IMR-90 (cell line): ENCODE data around the gene COG1. TPM values are rescaled to one million over a fixed set of nuclear protein-coding genes. Genes with fewer than 3 reads are reported as not detected.

ENCODE experiments used
- ATAC-seq: fragments of 200-7000 bp; cut with Tn5 transposase; 2 replicates; pipeline ENCODE4 v1.9.1; 2020; ENCODE audit warnings: low read depth, mild to moderate bottlenecking, moderate library complexity
- BruUV-seq: library from RNA; stranded (reverse); fragments of 400-500 nt; replicated peaks from 2 replicates; lab custom pipeline; 2021; lab: Mats Ljungman, UMichigan
- CTCF ChIA-PET: fragments of 300-600 bp; formaldehyde crosslinking; extraction: SDS; loops from one replicate; lab custom pipeline; 2021; ENCODE audit warnings: antibody characterized with exemption; lab: Yijun Ruan, JAX
- POLR2A ChIA-PET: fragments of 300-600 bp; sonication (Branson Sonifier 250); formaldehyde crosslinking; loops from one replicate; lab custom pipeline; 2022; ENCODE audit warnings: antibody characterized with exemption; ENCODE audit not compliant: unreplicated experiment; lab: Charles Lee
- DNase-seq: peaks from one replicate; pipeline ENCODE4 v3.0.0; 2013
- H2AFZ ChIP-seq: replicated peaks from 2 replicates; pipeline ENCODE3; 2013; ENCODE audit warnings: low read length, mild to moderate bottlenecking; ENCODE audit not compliant: poor library complexity
- H2AK5ac ChIP-seq: 2 replicates; pipeline ENCODE4 v1.6.1; 2013; ENCODE audit warnings: low read depth, low read length, inconsistent platforms
- H2AK9ac ChIP-seq: replicated peaks from 2 replicates; pipeline ENCODE3; 2013; ENCODE audit warnings: mild to moderate bottlenecking, low read depth, low read length, moderate library complexity; ENCODE audit not compliant: poor library complexity
- H2BK120ac ChIP-seq: 2 replicates; pipeline ENCODE4 v1.6.1; 2013; ENCODE audit warnings: low read depth, low read length, inconsistent platforms
- H2BK15ac ChIP-seq: 3 replicates; pipeline ENCODE4 v1.6.1; 2013; ENCODE audit warnings: low read depth, low read length, inconsistent platforms
- H2BK20ac ChIP-seq: 2 replicates; pipeline ENCODE4 v1.6.1; 2013; ENCODE audit warnings: low read depth, mild to moderate bottlenecking, inconsistent platforms, low read length, moderate library complexity
- H2BK5ac ChIP-seq: 2 replicates; pipeline ENCODE4 v1.6.1; 2013; ENCODE audit warnings: mild to moderate bottlenecking, low read depth, low read length, inconsistent platforms; ENCODE audit not compliant: poor library complexity, severe bottlenecking
- H3K14ac ChIP-seq: replicated peaks from 2 replicates; pipeline ENCODE4 v1.6.1; 2013; ENCODE audit warnings: low read depth, low read length, inconsistent platforms
- H3K18ac ChIP-seq: 2 replicates; pipeline ENCODE4 v1.6.1; 2013; ENCODE audit warnings: low read depth, low read length, control low read depth
- H3K23ac ChIP-seq: 2 replicates; pipeline ENCODE4 v1.6.1; 2013; ENCODE audit warnings: low read depth, low read length, inconsistent platforms
- H3K27ac ChIP-seq: 2 replicates; pipeline ENCODE4 v1.5.1; 2013; ENCODE audit warnings: mild to moderate bottlenecking, control low read depth, low read length; ENCODE audit not compliant: insufficient read depth
- H3K27me3 ChIP-seq: 2 replicates; pipeline ENCODE4 v1.6.1; 2013; ENCODE audit warnings: low read length; ENCODE audit not compliant: control insufficient read depth, insufficient read depth
- H3K36me3 ChIP-seq: 2 replicates; pipeline ENCODE4 v1.6.1; 2013; ENCODE audit warnings: low read length, mixed read lengths; ENCODE audit not compliant: control insufficient read depth, insufficient read depth
- H3K4ac ChIP-seq: 2 replicates; pipeline ENCODE4 v1.6.1; 2013; ENCODE audit warnings: low read depth, low read length, inconsistent platforms
- H3K4me1 ChIP-seq: 2 replicates; pipeline ENCODE4 v1.6.1; 2013; ENCODE audit warnings: low read length, mixed read lengths; ENCODE audit not compliant: control insufficient read depth, insufficient read depth
- H3K4me2 ChIP-seq: 2 replicates; pipeline ENCODE4 v1.6.1; 2013; ENCODE audit warnings: low read depth, mild to moderate bottlenecking, control low read depth, low read length, moderate library complexity
- H3K4me3 ChIP-seq: 2 replicates; pipeline ENCODE4 v1.5.1; 2013; ENCODE audit warnings: low read depth, mild to moderate bottlenecking, control low read depth, low read length, moderate library complexity; ENCODE audit not compliant: insufficient read depth
- H3K56ac ChIP-seq: 2 replicates; pipeline ENCODE4 v1.6.1; 2013; ENCODE audit warnings: low read length, inconsistent platforms; ENCODE audit not compliant: insufficient read depth; ENCODE audit errors: extremely low read depth
- H3K79me1 ChIP-seq, 2 experiments: 2 replicates each; pipeline ENCODE4 v1.6.1; 2013; ENCODE audit warnings: low read length in 2 of 2, inconsistent platforms in 1 of 2, low read depth in 1 of 2
- H3K9ac ChIP-seq: 2 replicates; pipeline ENCODE4 v1.6.1; 2013; ENCODE audit warnings: low read depth, low read length, control low read depth
- H3K9me1 ChIP-seq: 2 replicates; pipeline ENCODE4 v1.6.1; 2013; ENCODE audit warnings: low read length, inconsistent platforms; ENCODE audit not compliant: insufficient read depth
- H3K9me3 ChIP-seq: 2 replicates; pipeline ENCODE4 v1.6.1; 2013; ENCODE audit warnings: low read length; ENCODE audit not compliant: control insufficient read depth, insufficient read depth
- H4K20me1 ChIP-seq: 2 replicates; pipeline ENCODE4 v1.6.1; 2013; ENCODE audit warnings: low read length, inconsistent platforms; ENCODE audit not compliant: insufficient read depth
- H4K5ac ChIP-seq: 2 replicates; pipeline ENCODE4 v1.6.1; 2013; ENCODE audit warnings: mild to moderate bottlenecking, low read depth, low read length, control low read depth
- H4K8ac ChIP-seq, 2 experiments: 2 replicates each; pipeline ENCODE4 v1.6.1; 2013; ENCODE audit warnings: low read depth in 2 of 2, low read length in 2 of 2, control low read depth in 1 of 2, inconsistent platforms in 1 of 2
- H4K91ac ChIP-seq: 2 replicates; pipeline ENCODE4 v1.6.1; 2013; ENCODE audit warnings: low read depth, low read length, inconsistent platforms; ENCODE audit not compliant: insufficient read depth
- BHLHE40 ChIP-seq: fragments of 150-350 bp; IDR thresholded peaks from 2 replicates; pipeline ENCODE4 v1.6.1; 2016; ENCODE audit warnings: mild to moderate bottlenecking, low read depth, low read length
- CEBPB ChIP-seq: IDR thresholded peaks from 2 replicates; pipeline ENCODE4 v1.6.1; 2012; ENCODE audit warnings: low read depth, low read length, improper control_type of control experiment
- CHD1 ChIP-seq: IDR thresholded peaks from 2 replicates; pipeline ENCODE4 v1.6.1; 2012; ENCODE audit warnings: low read depth, low read length, improper control_type of control experiment
- CTCF ChIP-seq: conservative IDR thresholded peaks from 2 replicates; pipeline ENCODE4 v1.5.1; 2012; ENCODE audit warnings: mild to moderate bottlenecking, low read depth, low read length, improper control_type of control experiment
- ELK1 ChIP-seq: fragments of 150-350 bp; IDR thresholded peaks from 2 replicates; pipeline ENCODE4 v1.6.1; 2016; ENCODE audit warnings: low read depth, mild to moderate bottlenecking, low read length, moderate library complexity, borderline replicate concordance
- FOS ChIP-seq: fragments of 150-350 bp; IDR thresholded peaks from 2 replicates; pipeline ENCODE4 v1.6.1; 2016; ENCODE audit warnings: low read depth, low read length
- MAFK ChIP-seq: IDR thresholded peaks from 2 replicates; pipeline ENCODE4 v1.6.1; 2012; ENCODE audit warnings: low read depth, low read length, improper control_type of control experiment
- MAZ ChIP-seq: IDR thresholded peaks from 2 replicates; pipeline ENCODE4 v1.6.1; 2012; ENCODE audit warnings: low read depth, mild to moderate bottlenecking, low read length, improper control_type of control experiment, moderate library complexity, borderline replicate concordance
- MXI1 ChIP-seq: IDR thresholded peaks from 2 replicates; pipeline ENCODE4 v1.6.1; 2012; ENCODE audit warnings: low read depth, mild to moderate bottlenecking, low read length, moderate library complexity, borderline replicate concordance
- NFE2L2 ChIP-seq: fragments of 150-350 bp; IDR thresholded peaks from 2 replicates; pipeline ENCODE4 v1.6.1; 2016; ENCODE audit warnings: low read depth, mild to moderate bottlenecking, low read length
- POLR2A ChIP-seq: IDR thresholded peaks from 2 replicates; pipeline ENCODE4 v1.6.1; 2012; ENCODE audit warnings: mild to moderate bottlenecking, low read depth, low read length
- RAD21 ChIP-seq: IDR thresholded peaks from 2 replicates; pipeline ENCODE4 v1.6.1; 2012; ENCODE audit warnings: low read length, improper control_type of control experiment
- RCOR1 ChIP-seq: IDR thresholded peaks from 2 replicates; pipeline ENCODE4 v1.6.1; 2012; ENCODE audit warnings: mild to moderate bottlenecking, low read length, improper control_type of control experiment; ENCODE audit not compliant: insufficient replicate concordance
- RFX5 ChIP-seq: IDR thresholded peaks from 2 replicates; pipeline ENCODE4 v1.8.0; 2012; ENCODE audit warnings: low read depth, mild to moderate bottlenecking, low read length, moderate library complexity
- SMC3 ChIP-seq: fragments of 150-350 bp; IDR thresholded peaks from 2 replicates; pipeline ENCODE4 v1.6.1; 2016; ENCODE audit warnings: low read depth, mild to moderate bottlenecking, antibody characterized with exemption, low read length, moderate library complexity
- USF2 ChIP-seq: fragments of 150-350 bp; IDR thresholded peaks from 2 replicates; pipeline ENCODE4 v1.6.1; 2017; ENCODE audit warnings: mild to moderate bottlenecking, antibody characterized with exemption, low read length, low read depth
- WGBS, 2 experiments: methylation state at CpG; one replicate each; pipeline versions ENCODE4 v1.1.5 to v1.1.7; 2013; ENCODE audit warnings: missing lambda C conversion rate in 2 of 2; ENCODE audit not compliant: insufficient read length in 1 of 2; ENCODE audit errors: extremely low coverage in 2 of 2; 5-methylcytosine and 5-hydroxymethylcytosine counted together
- dilution Hi-C: fragments of 300-500 bp; cut with HindIII; formaldehyde crosslinking; loops from one replicate; pipeline ENCODE4 v1.14.3; 2018; ENCODE audit warnings: low sequenced_read_pairs; ENCODE audit not compliant: unreplicated experiment
- in situ Hi-C: fragments of 300-500 bp; cut with MboI; formaldehyde crosslinking; loops from 3 replicates; pipeline ENCODE4 v1.14.3; 2019; ENCODE audit warnings: low sequenced_read_pairs, inconsistent platforms, mixed read lengths
- intact Hi-C: fragments of 100-400 bp; cut with micrococcal nuclease; formaldehyde crosslinking; loops from 2 replicates; pipeline ENCODE4 v1.10.0; 2022
- polyA plus RNA-seq, 3 experiments: library from polyadenylated mRNA; depleted of rRNA; stranded (reverse); fragments of >200 nt; gene quantifications; 2 replicates each; pipeline ENCODE4 v1.2.3, GENCODE V29; 2012; ENCODE audit warnings: low replicate concordance in 1 of 3
- total RNA-seq: library from RNA; depleted of rRNA; stranded (reverse); fragments of >200 nt; gene quantifications from 2 replicates; pipeline ENCODE4 v1.2.3, GENCODE V29; 2012

The COG1 gene
- total and polyA plus RNA-seq, 2 of the 4 experiments (the other 2 are of a cell fraction) = 18.3 to 35.1 TPM

GRCh38 chr17:73199751-73200317, 7.0 kb downstream of the COG1 start:
- Histone ChIP-seq H3K4me2 (no peak overlapping the region), H3K23ac (no peak overlapping the region), H2AK9ac (no peak overlapping the region), H2BK15ac (no peak overlapping the region), H2BK120ac (no peak overlapping the region), H2BK20ac (no peak overlapping the region), H3K4me3 (no peak overlapping the region), H3K9me1 (peaks cover 22% of the 10 kb centered on the region), H3K27ac (no peak overlapping the region), H2BK5ac (no peak overlapping the region), H3K4ac (no peak overlapping the region), H3K4me1 (peaks cover 7% of the 10 kb centered on the region), H3K14ac (no peak overlapping the region), H4K91ac (no peak overlapping the region), H4K20me1 (peaks cover 20% of the 10 kb centered on the region), H2AK5ac (no peak overlapping the region), H3K56ac (no peak overlapping the region), H4K5ac (no peak overlapping the region), H3K27me3 (no peaks in the 10 kb centered on the region), H3K79me1 (peaks cover 63 to 85% of the 10 kb centered on the region in 2 experiments), H2AFZ (no peak overlapping the region), H4K8ac (no peak overlapping the region), H3K9me3 (no peaks in the 10 kb centered on the region), H3K9ac (no peak overlapping the region), H3K18ac (no peak overlapping the region), H3K36me3 (peaks cover 81% of the 10 kb centered on the region)
- in situ Hi-C loops = loop anchor here (25.0 kb wide), 1 partner anchor 813 kb away; no protein-coding TSS in a partner anchor
- DNase-seq (no peak), ATAC-seq (no peak)
- CTCF ChIA-PET = no interaction called here
- BruUV-seq = no TSS peak
- TF ChIP-seq NFE2L2 (no peak), ELK1 (no peak), SMC3 (no peak), CEBPB (no peak), RFX5 (no peak), MAZ (no peak), CHD1 (no peak), RAD21 (no peak), MXI1 (no peak), POLR2A (no peak), BHLHE40 (no peak), CTCF (no peak), RCOR1 (no peak), MAFK (no peak), FOS (no peak), USF2 (no peak)
- intact Hi-C loops = no loop called here
- WGBS, 2 experiments = 94% methylated on average over 2 of the region's 8 CpGs; no CpG with 5 or more reads in 1 of the 2 experiments
- POLR2A ChIA-PET = no interaction called here
- dilution Hi-C loops = no loop called here
